HL-60 (cell line): ENCODE results near the gene YBX3.
"Not testable (repeated sequence)": the region's sequence is repeated elsewhere in the genome, so short reads cannot be mapped to it uniquely, and the experiment has no call there.

Source experiments
- DNase-seq, 2 experiments: peaks; one replicate each; pipeline ENCODE4 v3.0.0-alpha.2; 2010 to 2020; ENCODE audit warnings: low read depth in 1 of 2, low spot score in 1 of 2
- H3K27ac ChIP-seq: fragments of 250-450 bp; sonication (Bioruptor Pico); replicated peaks from 2 replicates; pipeline ENCODE4 v1.5.1; 2020; ENCODE audit warnings: mild to moderate bottlenecking, moderate library complexity
- H3K27me3 ChIP-seq: fragments of 250-450 bp; sonication (Bioruptor Pico); 2 replicates; pipeline ENCODE4 v1.5.1; 2021; ENCODE audit warnings: mild to moderate bottlenecking, moderate library complexity; ENCODE audit not compliant: insufficient read depth, poor library complexity, severe bottlenecking
- H3K4me3 ChIP-seq: replicated peaks from 2 replicates; pipeline ENCODE4 v1.5.1; 2011; ENCODE audit warnings: mild to moderate bottlenecking, control low read depth, low read length; ENCODE audit not compliant: insufficient read depth
- CTCF ChIP-seq: IDR thresholded peaks from one replicate; pipeline ENCODE4 v1.5.1; 2011; ENCODE audit warnings: low read length, control low read depth, inconsistent platforms; ENCODE audit not compliant: insufficient read depth
- GABPA ChIP-seq: IDR thresholded peaks from 2 replicates; pipeline ENCODE4 v1.6.1; 2012; ENCODE audit warnings: low read depth
- POLR2AphosphoS5 ChIP-seq: IDR thresholded peaks from 2 replicates; pipeline ENCODE4 v1.6.1; 2012; ENCODE audit warnings: low read depth
- REST ChIP-seq: IDR thresholded peaks from 2 replicates; pipeline ENCODE4 v1.6.1; 2012; ENCODE audit warnings: low read depth; ENCODE audit not compliant: insufficient replicate concordance
- SPI1 ChIP-seq: IDR thresholded peaks from 2 replicates; pipeline ENCODE4 v1.6.1; 2012; ENCODE audit warnings: low read depth, mild to moderate bottlenecking, borderline replicate concordance

The YBX3 gene

GRCh38 chr12:10747730-10748129, 24.6 kb upstream of the YBX3 start:
- no peak for DNase-seq
- Histone ChIP-seq H3K4me3 (no peak overlapping the region), H3K27ac (no peak overlapping the region), H3K27me3 (no peaks in the 10 kb centered on the region)
- TF ChIP-seq SPI1 (no peak), POLR2AphosphoS5 (no peak), REST (no peak), CTCF (no peak), GABPA (no peak)

GRCh38 chr12:10743420-10743819, 20.3 kb upstream of the YBX3 start:
- not testable (repeated sequence) for H3K27ac ChIP-seq, H3K4me3 ChIP-seq, DNase-seq, H3K27me3 ChIP-seq

- Histone ChIP-seq H3K27ac (no peak overlapping the region), H3K27me3 (no peaks in the 10 kb centered on the region), H3K4me3 (no peak overlapping the region)
- TF ChIP-seq POLR2AphosphoS5, result no peak
- no peak for TF ChIP-seq REST
- TF ChIP-seq CTCF, result no peak
- TF ChIP-seq SPI1, result peak; percentile 48; the same call in 1 of the 2 replicates
- TF ChIP-seq GABPA, result no peak
- peak in 1 of 2 experiments; percentile 37 for DNase-seq
Observed at GRCh38 chr12:10741845-10742244, 18.7 kb upstream of the YBX3 start.

GRCh38 chr12:10740182-10740581, 17.1 kb upstream of the YBX3 start:
- TF ChIP-seq SPI1 (no peak), POLR2AphosphoS5 (no peak), REST (no peak), CTCF (no peak), GABPA (no peak)
- no peak overlapping the region for H3K4me3 ChIP-seq
- H3K27ac ChIP-seq, result no peak overlapping the region
- H3K27me3 ChIP-seq, result no peaks in the 10 kb centered on the region
- DNase-seq, result no peak
